Keratinocyte (primary cell): ENCODE measurements around the gene B3GLCT.

ENCODE experiments used
- EZH2 ChIP-seq: IDR thresholded peaks from one replicate; pipeline ENCODE4 v1.6.1; 2012; ENCODE audit warnings: inconsistent platforms, mild to moderate bottlenecking, low read length, moderate library complexity
- TF ChIP-seq, protein P1 (sequence below), 3 experiments: IDR thresholded peaks in 1 of 3; conservative IDR thresholded peaks in 1 of 3; optimal IDR thresholded peaks in 1 of 3; 2 replicates in 2 of 3; 3 replicates in 1 of 3; pipeline versions ENCODE3 to v1.5.1; 2011; ENCODE audit warnings: low read length in 3 of 3, mild to moderate bottlenecking in 3 of 3, moderate library complexity in 2 of 3, control low read depth in 1 of 3, inconsistent platforms in 1 of 3; ENCODE audit not compliant: insufficient read depth in 2 of 3; ENCODE audit errors: extremely low read depth in 1 of 3

DNA sequence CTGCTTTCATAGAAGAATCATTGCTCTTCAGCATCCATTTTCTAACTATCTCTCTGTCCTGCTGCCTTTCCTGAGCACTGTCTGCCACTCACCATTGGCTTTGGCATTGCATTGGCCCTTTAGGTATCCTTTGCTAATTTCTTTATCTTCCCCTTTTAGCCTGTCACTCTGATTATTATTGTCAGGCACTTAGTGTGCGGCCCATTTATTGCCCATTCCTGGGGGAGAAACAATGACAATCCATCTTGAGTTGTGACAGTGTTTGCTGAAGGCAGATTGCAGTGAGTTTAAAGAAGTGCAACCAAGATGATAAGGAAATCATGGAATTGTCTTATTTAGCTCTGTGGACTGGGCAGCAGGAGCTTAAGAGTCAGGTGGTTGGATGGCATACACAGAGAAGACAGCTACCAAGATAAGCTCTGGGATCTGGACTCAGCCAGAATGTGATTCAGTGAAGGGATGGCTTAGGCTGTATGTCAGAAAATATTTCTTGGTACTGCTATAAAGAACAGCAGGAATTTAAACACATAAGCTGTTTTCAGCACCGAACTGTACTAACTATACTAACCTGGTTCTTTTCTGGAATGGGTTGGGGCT is 25.3 kb downstream of the B3GLCT start:
- TF ChIP-seq, protein P1, sequence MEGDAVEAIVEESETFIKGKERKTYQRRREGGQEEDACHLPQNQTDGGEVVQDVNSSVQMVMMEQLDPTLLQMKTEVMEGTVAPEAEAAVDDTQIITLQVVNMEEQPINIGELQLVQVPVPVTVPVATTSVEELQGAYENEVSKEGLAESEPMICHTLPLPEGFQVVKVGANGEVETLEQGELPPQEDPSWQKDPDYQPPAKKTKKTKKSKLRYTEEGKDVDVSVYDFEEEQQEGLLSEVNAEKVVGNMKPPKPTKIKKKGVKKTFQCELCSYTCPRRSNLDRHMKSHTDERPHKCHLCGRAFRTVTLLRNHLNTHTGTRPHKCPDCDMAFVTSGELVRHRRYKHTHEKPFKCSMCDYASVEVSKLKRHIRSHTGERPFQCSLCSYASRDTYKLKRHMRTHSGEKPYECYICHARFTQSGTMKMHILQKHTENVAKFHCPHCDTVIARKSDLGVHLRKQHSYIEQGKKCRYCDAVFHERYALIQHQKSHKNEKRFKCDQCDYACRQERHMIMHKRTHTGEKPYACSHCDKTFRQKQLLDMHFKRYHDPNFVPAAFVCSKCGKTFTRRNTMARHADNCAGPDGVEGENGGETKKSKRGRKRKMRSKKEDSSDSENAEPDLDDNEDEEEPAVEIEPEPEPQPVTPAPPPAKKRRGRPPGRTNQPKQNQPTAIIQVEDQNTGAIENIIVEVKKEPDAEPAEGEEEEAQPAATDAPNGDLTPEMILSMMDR (optimal IDR thresholded peaks at IDR 0.05 in 1 of 3, IDR thresholded peaks at IDR 0.05 in 1 of 3, conservative IDR thresholded peaks at IDR 0.05 in 1 of 3; ENCODE audit: extremely low read depth in 1 of 3, insufficient read depth in 2 of 3, low read length in 3 of 3), result no peak
- TF ChIP-seq EZH2, result no peak
